ENCODE results near the gene MADD.
"Not testable (repeated sequence)": the region's sequence is repeated elsewhere in the genome, so short reads cannot be mapped to it uniquely, and the experiment has no call there.

The MADD gene

GRCh38 chr11:47274495-47275235 lies 4.7 kb downstream of the MADD start:
- no peak for DNase-seq (ENCODE audit: low spot score)

- DNase-seq (ENCODE audit: low spot score), result no peak
These were observed 7.0 kb downstream of the MADD start for GRCh38 chr11:47276923-47277322.

- DNase-seq (ENCODE audit: low spot score), result no peak
These were observed 8.1 kb downstream of the MADD start for GRCh38 chr11:47278058-47278457.

- DNase-seq (ENCODE audit: low spot score), result no peak
These were observed 8.8 kb downstream of the MADD start for GRCh38 chr11:47278769-47279168.

- no peak for DNase-seq (ENCODE audit: low spot score)
These were observed 10.2 kb downstream of the MADD start for GRCh38 chr11:47280099-47280498.

- no peak for DNase-seq (ENCODE audit: low spot score)
These were observed 10.9 kb downstream of the MADD start for GRCh38 chr11:47280860-47281259.

- no peak for DNase-seq (ENCODE audit: low spot score)
These were observed 12.5 kb downstream of the MADD start for GRCh38 chr11:47282462-47282861.

GRCh38 chr11:47284151-47284550 lies 14.2 kb downstream of the MADD start:
- no peak for DNase-seq (ENCODE audit: low spot score)

- no peak for DNase-seq (ENCODE audit: low spot score)
These were observed 16.2 kb downstream of the MADD start for GRCh38 chr11:47285969-47286770.

DNA sequence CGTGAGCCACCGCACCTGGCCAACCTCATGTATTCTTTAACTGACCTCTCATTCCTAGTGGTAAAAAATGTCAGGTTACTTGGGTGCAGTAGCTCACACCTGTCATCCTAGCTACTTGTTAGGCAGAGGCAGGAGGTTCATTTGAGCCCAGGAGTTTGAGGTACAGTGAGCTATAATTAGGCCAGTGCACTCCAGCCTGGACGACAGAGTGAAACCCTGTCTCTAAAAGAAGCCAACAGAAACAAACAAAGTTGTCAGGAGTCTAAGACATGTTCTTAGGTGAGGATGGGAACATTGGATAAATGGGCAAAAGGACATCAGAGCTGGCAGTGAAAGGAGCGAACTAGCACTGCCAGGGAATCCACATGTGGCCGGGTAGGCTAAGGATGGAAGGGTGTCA lies 18.1 kb downstream of the MADD start:
- no peak for DNase-seq (ENCODE audit: low spot score)

DNA sequence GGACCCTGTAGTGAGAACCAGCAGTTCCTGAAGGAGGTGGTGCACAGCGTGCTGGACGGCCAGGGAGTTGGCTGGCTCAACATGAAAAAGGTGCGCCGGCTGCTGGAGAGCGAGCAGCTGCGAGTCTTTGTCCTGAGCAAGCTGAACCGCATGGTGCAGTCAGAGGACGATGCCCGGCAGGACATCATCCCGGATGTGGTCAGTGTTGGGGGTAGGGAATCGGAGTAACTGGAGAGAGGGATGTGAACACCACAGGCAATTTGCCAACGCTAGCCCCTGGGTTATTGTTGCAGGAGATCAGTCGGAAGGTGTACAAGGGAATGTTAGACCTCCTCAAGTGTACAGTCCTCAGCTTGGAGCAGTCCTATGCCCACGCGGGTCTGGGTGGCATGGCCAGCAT lies 19.9 kb downstream of the MADD start:
- no peak for DNase-seq (ENCODE audit: low spot score)

DNA sequence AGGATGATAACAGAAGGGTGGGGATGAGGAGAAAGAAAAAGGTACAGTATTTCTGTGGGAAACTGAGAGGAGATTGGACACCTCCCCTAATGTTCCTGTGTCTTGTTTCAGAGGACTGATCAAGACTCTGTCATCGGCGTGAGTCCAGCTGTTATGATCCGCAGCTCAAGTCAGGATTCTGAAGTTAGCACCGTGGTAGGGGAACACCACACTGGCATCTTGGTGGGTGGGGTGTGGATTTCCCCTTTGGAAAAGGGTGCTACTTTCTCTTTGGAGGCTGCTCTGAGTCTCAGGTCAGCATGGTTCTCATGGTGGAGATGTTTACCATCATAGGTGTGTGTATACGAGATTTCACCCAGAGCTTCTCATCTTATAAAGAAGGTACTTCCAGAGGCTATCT lies 25.5 kb downstream of the MADD start:
- no peak for DNase-seq (ENCODE audit: low spot score)

DNA sequence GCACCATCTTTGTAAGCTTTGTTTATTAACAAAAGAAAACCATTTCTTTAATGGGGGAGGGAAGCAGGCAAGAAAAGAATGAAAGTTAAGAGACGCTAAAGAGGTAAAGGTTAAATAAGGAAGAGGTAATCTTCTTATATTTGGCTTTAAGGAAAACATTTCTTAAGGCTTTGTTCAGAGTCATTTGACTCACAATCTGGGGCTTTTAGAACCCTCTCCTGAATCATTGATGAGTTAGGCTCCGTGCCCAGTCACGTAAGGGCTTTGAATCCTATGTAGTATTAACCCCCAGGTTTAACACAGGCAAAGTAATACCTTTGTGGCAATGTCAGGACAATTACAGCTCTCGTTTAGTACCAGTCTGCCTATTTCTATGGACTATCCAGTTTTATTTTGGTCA lies 26.1 kb downstream of the MADD start:
- DNase-seq (ENCODE audit: low spot score), result no peak

- DNase-seq (ENCODE audit: low spot score), result no peak
These were observed 29.1 kb downstream of the MADD start for GRCh38 chr11:47299078-47299477.

GRCh38 chr11:47302853-47303252 lies 32.9 kb downstream of the MADD start:
- DNase-seq (ENCODE audit: low spot score), result no peak

DNA sequence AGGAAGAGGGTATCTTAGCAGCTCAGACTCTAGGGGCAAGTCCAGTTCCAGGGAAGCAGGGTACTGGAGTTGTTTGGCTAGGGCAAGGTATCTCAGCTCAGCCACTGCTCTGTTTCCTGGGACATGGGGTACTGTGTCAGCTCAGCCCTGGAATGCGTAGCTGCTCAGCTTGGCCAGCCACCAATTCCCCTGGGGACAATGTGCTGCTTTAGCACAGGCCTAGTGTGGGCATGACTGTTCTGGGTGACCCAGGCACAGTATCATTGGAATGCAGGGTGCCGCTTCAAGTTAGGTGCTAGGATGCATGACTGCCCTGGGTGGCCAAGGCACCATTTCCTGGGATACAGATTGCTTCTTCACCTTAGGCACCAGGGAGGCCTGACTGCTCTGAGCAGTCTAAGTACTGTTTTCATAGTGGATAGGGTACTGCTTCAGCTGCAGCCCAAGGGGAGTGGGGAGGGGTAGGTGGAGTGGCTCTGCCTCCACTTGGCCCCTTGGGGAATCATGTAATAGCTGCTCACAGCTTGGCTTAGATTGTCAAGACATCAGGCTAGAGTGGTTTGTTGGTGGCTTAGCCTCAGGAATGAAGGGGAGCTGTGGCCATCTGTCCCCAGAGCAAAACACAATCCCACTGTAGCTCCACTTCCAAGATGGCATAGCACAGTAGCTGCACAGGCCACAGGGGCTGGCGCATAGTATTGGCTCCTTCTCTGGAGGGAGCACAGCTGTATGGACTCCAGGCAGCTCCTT lies 36.0 kb downstream of the MADD start:
- DNase-seq (ENCODE audit: low spot score), result no peak

GRCh38 chr11:47306484-47306844 lies 36.5 kb downstream of the MADD start:
- DNase-seq (ENCODE audit: low spot score), result no peak

- DNase-seq (ENCODE audit: low spot score), result no peak
These were observed 38.3 kb downstream of the MADD start for GRCh38 chr11:47308050-47308823.

- no peak for DNase-seq (ENCODE audit: low spot score)
These were observed 45.1 kb downstream of the MADD start for GRCh38 chr11:47314992-47315391.

GRCh38 chr11:47316501-47316900 lies 46.6 kb downstream of the MADD start:
- not testable (repeated sequence) for DNase-seq (ENCODE audit: low spot score)

DNA sequence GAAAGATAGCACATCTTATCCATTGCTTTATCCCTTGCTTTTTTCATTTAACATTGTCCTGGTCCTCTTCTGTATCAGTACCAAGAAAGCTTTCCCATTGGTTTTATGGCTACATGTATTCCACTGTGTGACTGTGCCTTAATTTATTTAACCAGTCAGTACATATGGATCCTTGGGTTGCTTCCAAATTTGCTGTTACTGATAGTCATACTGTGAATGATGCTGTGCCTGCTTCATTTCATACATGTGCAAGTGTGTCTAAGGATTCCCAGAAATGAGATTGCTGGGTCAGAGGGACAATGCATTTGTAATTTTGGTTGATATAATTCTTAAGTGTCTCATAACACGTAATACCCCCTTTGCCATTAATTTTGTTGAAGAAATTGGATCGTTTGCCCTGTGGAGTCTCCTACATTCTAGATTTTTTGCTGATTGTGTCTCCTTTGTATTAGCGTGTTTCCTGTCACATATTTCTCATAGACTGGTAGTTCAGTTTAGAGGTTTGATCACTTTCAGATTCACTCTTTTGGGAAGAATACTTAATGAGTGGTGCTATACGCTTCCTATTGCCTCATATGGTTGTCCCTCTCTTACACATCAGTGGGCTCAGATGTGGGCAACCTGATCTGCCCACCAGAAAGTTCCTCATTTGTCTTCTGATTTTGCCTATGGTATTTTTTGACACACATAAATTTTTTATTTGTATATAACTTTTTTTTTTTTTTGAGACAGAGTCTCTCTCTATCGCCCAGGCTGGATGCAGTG lies 47.3 kb downstream of the MADD start:
- no peak for DNase-seq (ENCODE audit: low spot score)
